ENCODE data around the gene UBR2. TPM values are rescaled to one million over a fixed set of nuclear protein-coding genes. Genes with fewer than 3 reads are reported as not detected.

UBR2 gene
- total and polyA plus RNA-seq, 9 of the 15 experiments (the other 6 are each of a cell fraction or from before 2014, with no cell fraction given): 9.1 to 38.9 (median 23.4) TPM

DNA sequence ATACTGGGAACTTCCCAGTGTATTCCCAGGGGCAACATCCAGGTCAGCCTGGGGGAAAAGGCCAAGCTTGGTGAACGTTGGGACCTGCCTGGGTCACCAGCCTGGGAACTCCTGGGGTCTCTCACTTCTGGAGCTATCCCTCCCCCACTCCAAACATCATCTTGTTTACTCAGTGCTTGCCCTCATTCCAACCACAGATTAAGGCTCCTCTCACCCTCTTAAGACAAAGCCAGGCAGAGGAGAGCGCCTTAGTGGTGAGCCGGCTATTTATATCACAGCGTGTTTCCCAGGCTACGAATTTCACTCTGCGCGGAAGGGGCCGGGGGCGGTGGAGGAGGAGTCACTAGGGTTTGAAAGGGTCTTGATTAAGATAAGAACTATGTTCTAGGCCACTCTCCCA is 146.5 kb downstream of the UBR2 start (continued):
- TF ChIP-seq, protein P1, sequence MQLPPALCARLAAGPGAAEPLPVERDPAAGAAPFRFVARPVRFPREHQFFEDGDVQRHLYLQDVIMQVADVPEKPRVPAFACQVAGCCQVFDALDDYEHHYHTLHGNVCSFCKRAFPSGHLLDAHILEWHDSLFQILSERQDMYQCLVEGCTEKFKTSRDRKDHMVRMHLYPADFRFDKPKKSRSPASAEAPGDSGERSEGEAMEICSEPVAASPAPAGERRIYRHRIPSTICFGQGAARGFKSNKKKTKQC (CRISPR knock-in tag; IDR thresholded peaks at IDR 0.05): no peak
- TF ChIP-seq BMI1 (IDR thresholded peaks at IDR 0.05; ENCODE audit: low read length): no peak
- no peak for TF ChIP-seq NFATC3 (IDR thresholded peaks at IDR 0.05)
- TF ChIP-seq ZNF586 (CRISPR knock-in tag; conservative IDR thresholded peaks at IDR 0.05): no peak
- no peak for TF ChIP-seq ZNF431 (CRISPR knock-in tag; IDR thresholded peaks at IDR 0.05)
- TF ChIP-seq RFX7 (CRISPR knock-in tag; IDR thresholded peaks at IDR 0.05): no peak
- TF ChIP-seq, protein P2, sequence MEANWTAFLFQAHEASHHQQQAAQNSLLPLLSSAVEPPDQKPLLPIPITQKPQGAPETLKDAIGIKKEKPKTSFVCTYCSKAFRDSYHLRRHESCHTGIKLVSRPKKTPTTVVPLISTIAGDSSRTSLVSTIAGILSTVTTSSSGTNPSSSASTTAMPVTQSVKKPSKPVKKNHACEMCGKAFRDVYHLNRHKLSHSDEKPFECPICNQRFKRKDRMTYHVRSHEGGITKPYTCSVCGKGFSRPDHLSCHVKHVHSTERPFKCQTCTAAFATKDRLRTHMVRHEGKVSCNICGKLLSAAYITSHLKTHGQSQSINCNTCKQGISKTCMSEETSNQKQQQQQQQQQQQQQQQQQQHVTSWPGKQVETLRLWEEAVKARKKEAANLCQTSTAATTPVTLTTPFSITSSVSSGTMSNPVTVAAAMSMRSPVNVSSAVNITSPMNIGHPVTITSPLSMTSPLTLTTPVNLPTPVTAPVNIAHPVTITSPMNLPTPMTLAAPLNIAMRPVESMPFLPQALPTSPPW (CRISPR knock-in tag; IDR thresholded peaks at IDR 0.05): peak; percentile 38; the same call in 1 of the 2 replicates
- TF ChIP-seq PHB (CRISPR knock-in tag; IDR thresholded peaks at IDR 0.05): no peak
- no peak for TF ChIP-seq TAL1 (IDR thresholded peaks at IDR 0.05)
- TF ChIP-seq, protein P3, sequence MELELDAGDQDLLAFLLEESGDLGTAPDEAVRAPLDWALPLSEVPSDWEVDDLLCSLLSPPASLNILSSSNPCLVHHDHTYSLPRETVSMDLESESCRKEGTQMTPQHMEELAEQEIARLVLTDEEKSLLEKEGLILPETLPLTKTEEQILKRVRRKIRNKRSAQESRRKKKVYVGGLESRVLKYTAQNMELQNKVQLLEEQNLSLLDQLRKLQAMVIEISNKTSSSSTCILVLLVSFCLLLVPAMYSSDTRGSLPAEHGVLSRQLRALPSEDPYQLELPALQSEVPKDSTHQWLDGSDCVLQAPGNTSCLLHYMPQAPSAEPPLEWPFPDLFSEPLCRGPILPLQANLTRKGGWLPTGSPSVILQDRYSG (tag; conservative IDR thresholded peaks at IDR 0.05; ENCODE audit: low read depth): no peak
- TF ChIP-seq CBFA2T3 (IDR thresholded peaks at IDR 0.05): no peak
- peak; percentile 79 to 97 for TF ChIP-seq FOXA3 (CRISPR knock-in tag; conservative IDR thresholded peaks at IDR 0.05 in 1 of 2, IDR thresholded peaks at IDR 0.05 in 1 of 2)
- TF ChIP-seq ZNF12 (CRISPR knock-in tag; IDR thresholded peaks at IDR 0.05): no peak
- peak; percentile 41; the same call in 1 of the 2 replicates for TF ChIP-seq RFX1 (IDR thresholded peaks at IDR 0.05)
- TF ChIP-seq ELF1 (tag; IDR thresholded peaks at IDR 0.05): no peak
- no peak for TF ChIP-seq ZNF232 (CRISPR knock-in tag; IDR thresholded peaks at IDR 0.05)
- TF ChIP-seq SMARCE1 (IDR thresholded peaks at IDR 0.05): 0 out of 2 replicates have a peak, but pooled peaks have one; percentile 29
- TF ChIP-seq FOXK2 (conservative IDR thresholded peaks at IDR 0.05 in 1 of 2, IDR thresholded peaks at IDR 0.05 in 1 of 2; ENCODE audit: low read depth in 2 of 2): 0 out of 4 replicates have a peak, but pooled peaks of 1 of the 2 experiments have one; percentile 22
- TF ChIP-seq ZBED1 (IDR thresholded peaks at IDR 0.05): no peak
